ENCODE results near the gene OTUD4. TPM values are rescaled to one million over a fixed set of nuclear protein-coding genes. Genes with fewer than 3 reads are reported as not detected.

The OTUD4 gene
- total and polyA plus RNA-seq, 2 donors (not counting 3 experiments of a cell fraction or from before 2014, with no cell fraction given) = 12.6 to 40.9 TPM

GRCh38 chr4:145176641-145177432 lies 3.6 kb downstream of the OTUD4 start:
- Histone ChIP-seq H3K27me3 (ENCODE audit: control insufficient read depth in 2 of 2, insufficient read depth in 2 of 2, low read length in 2 of 2) (no peaks in the 10 kb centered on the region), H3K27ac (ENCODE audit: insufficient read depth, low read depth, low read length) (peak overlapping the region; percentile 78), H4K20me1 (replicated peaks; ENCODE audit: control insufficient read depth, extremely low read depth, insufficient read depth, low read length) (peaks cover 6% of the 10 kb centered on the region), H3K4me1 (ENCODE audit: control insufficient read depth, extremely low read depth, insufficient read depth, low read length) (peaks cover 30% of the 10 kb centered on the region), H3K36me3 (ENCODE audit: control insufficient read depth in 2 of 2, extremely low read depth in 1 of 2, insufficient read depth in 2 of 2, low read length in 2 of 2) (peaks cover 2% of the 10 kb centered on the region in 2 experiments), H3K4me2 (ENCODE audit: insufficient read depth, low read length) (peak overlapping the region; percentile 99), H3K79me2 (ENCODE audit: control insufficient read depth, insufficient read depth, low read length) (peaks cover 74% of the 10 kb centered on the region), H3K9ac (replicated peaks; ENCODE audit: extremely low read depth, insufficient read depth, low read length) (peak overlapping the region; percentile 83), H3K4me3 (replicated peaks in 1 of 3; ENCODE audit: insufficient read depth in 1 of 3, low read depth in 1 of 3, low read length in 3 of 3) (peak overlapping the region in 1 of 3 experiments; percentile 92), H3K9me1 (replicated peaks; ENCODE audit: control insufficient read depth, extremely low read depth, insufficient read depth, low read length) (no peaks in the 10 kb centered on the region), H2AFZ (ENCODE audit: low read depth, low read length) (no peak overlapping the region), H3K9me3 (replicated peaks; ENCODE audit: control insufficient read depth, insufficient read depth, low read length) (no peaks in the 10 kb centered on the region)
- no peak for FAIRE-seq
- dilution Hi-C loops (cut with MboI; ENCODE audit: extremely low pct_ligation_motif_present, low sequenced_read_pairs) = no loop called here
- no peak for DNase-seq (ENCODE audit: low read depth, low spot score)
- no peak for TF ChIP-seq POLR2A (IDR thresholded peaks at IDR 0.05; ENCODE audit: low read depth, low read length)
- TF ChIP-seq, protein P1, sequence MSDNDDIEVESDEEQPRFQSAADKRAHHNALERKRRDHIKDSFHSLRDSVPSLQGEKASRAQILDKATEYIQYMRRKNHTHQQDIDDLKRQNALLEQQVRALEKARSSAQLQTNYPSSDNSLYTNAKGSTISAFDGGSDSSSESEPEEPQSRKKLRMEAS (IDR thresholded peaks at IDR 0.05; ENCODE audit: insufficient read depth, insufficient read length) = no peak
- no TSS peak for BruUV-seq (replicated peaks)
- ChIA-PET POLR2A (interaction anchor here (1.3 kb wide), 1 partner anchor 17 kb away, joined by 4 read pairs; no protein-coding TSS in a partner anchor), CTCF (interaction anchor here (1.0 to 3.0 kb wide), 4 partner anchors 9 to 433 kb away, joined by 3 to 13 read pairs (median 4); no protein-coding TSS in a partner anchor)
- intact Hi-C loops (cut with micrococcal nuclease) = no loop called here

DNA sequence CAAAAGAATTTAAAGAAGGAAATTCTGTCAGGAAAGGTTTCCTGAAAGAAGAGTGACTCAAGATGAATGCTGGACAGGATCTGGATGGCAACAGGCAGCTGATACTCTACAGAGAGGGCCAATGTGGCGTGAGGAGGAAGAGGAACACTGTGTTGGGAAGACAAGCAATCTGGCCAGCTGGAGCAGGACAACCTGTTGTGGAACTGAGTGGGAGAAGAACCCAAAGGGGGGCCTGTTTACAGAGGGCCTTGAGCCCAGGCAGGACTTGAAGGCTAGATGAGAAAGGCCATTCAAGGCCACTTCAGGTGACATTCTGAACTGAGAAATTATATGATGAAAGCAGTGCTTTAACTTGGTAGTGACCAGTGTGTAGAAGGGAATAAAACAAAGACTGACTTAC lies 8.5 kb downstream of the OTUD4 start:
- dilution Hi-C loops (cut with MboI; ENCODE audit: extremely low pct_ligation_motif_present, low sequenced_read_pairs) (no loop called here), intact Hi-C loops (cut with micrococcal nuclease) (no loop called here)
- peak; percentile 81 for DNase-seq (ENCODE audit: low read depth, low spot score)
- no TSS peak for BruUV-seq (replicated peaks)
- Histone ChIP-seq H3K4me3 (replicated peaks in 1 of 3; ENCODE audit: insufficient read depth in 1 of 3, low read depth in 1 of 3, low read length in 3 of 3) (no peak overlapping the region), H3K9ac (replicated peaks; ENCODE audit: extremely low read depth, insufficient read depth, low read length) (no peak overlapping the region), H2AFZ (ENCODE audit: low read depth, low read length) (no peak overlapping the region), H3K9me1 (replicated peaks; ENCODE audit: control insufficient read depth, extremely low read depth, insufficient read depth, low read length) (no peaks in the 10 kb centered on the region), H3K4me2 (ENCODE audit: insufficient read depth, low read length) (peak overlapping the region; percentile 69), H3K9me3 (replicated peaks; ENCODE audit: control insufficient read depth, insufficient read depth, low read length) (no peaks in the 10 kb centered on the region), H4K20me1 (replicated peaks; ENCODE audit: control insufficient read depth, extremely low read depth, insufficient read depth, low read length) (peaks cover 3% of the 10 kb centered on the region), H3K4me1 (ENCODE audit: control insufficient read depth, extremely low read depth, insufficient read depth, low read length) (peaks cover 26% of the 10 kb centered on the region), H3K36me3 (ENCODE audit: control insufficient read depth in 2 of 2, extremely low read depth in 1 of 2, insufficient read depth in 2 of 2, low read length in 2 of 2) (peaks cover 2 to 8% of the 10 kb centered on the region in 2 experiments), H3K79me2 (ENCODE audit: control insufficient read depth, insufficient read depth, low read length) (peaks cover 88% of the 10 kb centered on the region), H3K27me3 (ENCODE audit: control insufficient read depth in 2 of 2, insufficient read depth in 2 of 2, low read length in 2 of 2) (no peaks in the 10 kb centered on the region), H3K27ac (ENCODE audit: insufficient read depth, low read depth, low read length) (peak overlapping the region; percentile 14)
- FAIRE-seq = peak; percentile 58
- ChIA-PET POLR2A (interaction anchor here (1.5 kb wide), 1 partner anchor 17 kb away, joined by 4 read pairs; no protein-coding TSS in a partner anchor), CTCF (interaction anchor here (0.8 to 1.8 kb wide), 3 partner anchors 17 to 445 kb away, joined by 4 to 6 read pairs (median 6); no protein-coding TSS in a partner anchor)
- TF ChIP-seq, protein P1 (IDR thresholded peaks at IDR 0.05; ENCODE audit: insufficient read depth, insufficient read length) = no peak
- TF ChIP-seq FOS (IDR thresholded peaks at IDR 0.05; ENCODE audit: borderline replicate concordance, insufficient read depth, low read length) = peak; percentile 31

Measured in endothelial cell of umbilical vein (primary cell).